ACC112 (cell line): ENCODE results near the gene LIPN.

Experiments used
- H2AFZ ChIP-seq: fragments of 200-600 bp; sonication (generic); one replicate; pipeline ENCODE4 v1.6.0; 2017; ENCODE audit warnings: antibody characterized with exemption, low read length; ENCODE audit not compliant: unreplicated experiment
- H3K27ac ChIP-seq: fragments of 200-600 bp; sonication (generic); 2 replicates; pipeline ENCODE4 v1.5.1; 2014; ENCODE audit warnings: low read depth, mild to moderate bottlenecking, antibody characterized with exemption, low read length, moderate library complexity
- H3K27me3 ChIP-seq: fragments of 200-600 bp; sonication (generic); 2 replicates; pipeline ENCODE4 v1.6.1; 2014; ENCODE audit warnings: mild to moderate bottlenecking, antibody characterized with exemption, low read length, moderate library complexity, mixed read lengths; ENCODE audit not compliant: insufficient read depth
- H3K36me3 ChIP-seq: fragments of 200-600 bp; sonication (generic); 2 replicates; pipeline ENCODE4 v1.6.1; 2016; ENCODE audit warnings: mild to moderate bottlenecking, antibody characterized with exemption, low read length, moderate library complexity, mixed read lengths; ENCODE audit not compliant: insufficient read depth
- H3K4me1 ChIP-seq: fragments of 200-600 bp; sonication (generic); one replicate; pipeline ENCODE4 v1.6.1; 2016; ENCODE audit warnings: low read length, mixed read lengths; ENCODE audit not compliant: insufficient read depth, unreplicated experiment, control insufficient read depth
- H3K4me3 ChIP-seq: fragments of 200-600 bp; sonication (generic); 2 replicates; pipeline ENCODE4 v1.5.1; 2014; ENCODE audit warnings: mild to moderate bottlenecking, low read depth, low read length
- H3K79me2 ChIP-seq: fragments of 200-600 bp; sonication (generic); one replicate; pipeline ENCODE4 v1.6.0; 2016; ENCODE audit warnings: low read length; ENCODE audit not compliant: control insufficient read depth, unreplicated experiment, insufficient read depth

LIPN gene

DNA sequence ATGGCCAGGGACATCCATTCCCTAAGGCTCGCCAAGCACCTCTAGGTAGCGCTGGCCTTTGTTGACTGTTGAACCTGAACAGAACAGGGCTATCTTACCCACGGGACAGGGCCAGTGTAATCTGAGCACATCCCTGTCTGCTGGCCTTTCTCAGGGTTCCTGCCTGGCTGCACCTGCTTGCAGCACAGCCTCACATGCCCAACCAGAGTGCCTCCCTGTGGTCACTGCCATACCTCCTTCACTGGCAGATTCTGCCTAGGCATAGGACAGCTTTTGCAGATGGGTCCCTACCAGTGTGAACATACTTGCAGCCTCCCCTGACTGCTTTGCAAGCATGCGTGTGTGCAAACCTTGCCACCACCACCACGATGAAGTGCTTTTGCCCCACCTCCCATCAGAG is 15.8 kb upstream of the LIPN start:
- Histone ChIP-seq H3K79me2 (no peaks in the 10 kb centered on the region), H2AFZ (no peak overlapping the region), H3K27me3 (no peaks in the 10 kb centered on the region; the same call in 1 of the 2 replicates), H3K36me3 (no peaks in the 10 kb centered on the region), H3K4me3 (no peak overlapping the region), H3K27ac (no peak overlapping the region), H3K4me1 (no peaks in the 10 kb centered on the region)

DNA sequence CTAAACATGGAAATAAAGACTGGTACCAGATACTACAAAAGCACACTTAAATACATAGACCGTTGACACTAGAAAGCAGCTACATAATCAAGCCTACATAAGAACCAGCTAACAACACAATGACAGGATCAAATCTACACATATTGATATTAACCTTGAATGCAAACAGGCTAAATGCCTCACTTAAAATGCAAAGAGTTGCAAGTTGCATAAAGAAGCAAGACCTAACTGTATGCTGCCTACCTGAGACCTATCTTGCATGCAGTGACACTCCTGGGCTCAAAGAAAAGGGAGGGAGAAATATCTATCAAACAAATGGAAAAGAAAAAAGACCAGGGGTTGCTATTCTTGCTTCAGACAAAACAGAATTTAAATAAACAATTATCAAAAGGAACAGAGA is 14.2 kb upstream of the LIPN start:
- Histone ChIP-seq H3K27me3 (no peaks in the 10 kb centered on the region; the same call in 1 of the 2 replicates), H3K27ac (no peak overlapping the region), H3K4me3 (no peak overlapping the region), H2AFZ (no peak overlapping the region), H3K36me3 (no peaks in the 10 kb centered on the region), H3K4me1 (no peaks in the 10 kb centered on the region), H3K79me2 (no peaks in the 10 kb centered on the region)

DNA sequence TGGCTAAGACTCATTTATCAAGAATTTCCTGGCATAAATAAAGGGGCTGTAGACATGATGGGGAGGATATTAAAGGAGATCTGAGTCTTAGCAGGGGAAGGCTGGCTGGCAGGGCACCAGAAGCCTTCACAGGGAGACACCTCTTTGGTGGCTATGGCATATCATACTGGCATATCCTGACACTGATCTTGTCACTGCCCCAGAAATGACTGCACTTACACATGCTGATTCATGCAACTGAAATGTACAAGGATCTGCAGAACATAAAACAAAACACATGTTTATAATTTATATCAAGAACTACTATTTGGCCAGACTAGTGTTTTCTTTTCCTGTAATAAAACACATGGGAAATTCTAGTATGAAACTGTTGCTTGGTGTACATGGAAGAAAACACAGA is 5.5 kb upstream of the LIPN start:
- Histone ChIP-seq H3K36me3 (no peaks in the 10 kb centered on the region), H3K4me1 (peaks cover 13% of the 10 kb centered on the region), H3K27ac (no peak overlapping the region; the same call in 1 of the 2 replicates), H3K4me3 (no peak overlapping the region), H2AFZ (no peak overlapping the region), H3K27me3 (no peaks in the 10 kb centered on the region), H3K79me2 (no peaks in the 10 kb centered on the region)

DNA sequence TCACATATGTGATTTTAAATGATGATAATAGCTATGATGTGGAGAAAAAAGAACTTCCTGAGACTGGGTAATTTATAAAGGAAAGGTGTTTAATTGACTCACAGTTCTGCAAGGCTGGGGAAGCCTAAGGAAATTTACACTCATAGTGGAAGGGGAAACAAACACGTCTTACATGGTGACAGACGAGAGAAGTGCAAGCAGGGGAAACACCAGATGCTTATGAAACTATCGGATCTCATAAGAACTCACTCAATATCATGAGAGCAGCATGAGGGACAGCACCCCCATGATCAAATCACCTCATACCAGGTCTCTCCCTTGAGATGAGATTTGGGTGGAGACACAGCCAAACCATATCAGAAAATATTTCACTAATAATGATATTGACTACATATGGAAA is 4.1 kb upstream of the LIPN start:
- no peak overlapping the region for H3K27ac ChIP-seq
- H2AFZ ChIP-seq: no peak overlapping the region
- no peaks in the 10 kb centered on the region for H3K27me3 ChIP-seq
- H3K4me1 ChIP-seq: peaks cover 13% of the 10 kb centered on the region
- no peak overlapping the region for H3K4me3 ChIP-seq
- H3K79me2 ChIP-seq: no peaks in the 10 kb centered on the region
- H3K36me3 ChIP-seq: no peaks in the 10 kb centered on the region

DNA sequence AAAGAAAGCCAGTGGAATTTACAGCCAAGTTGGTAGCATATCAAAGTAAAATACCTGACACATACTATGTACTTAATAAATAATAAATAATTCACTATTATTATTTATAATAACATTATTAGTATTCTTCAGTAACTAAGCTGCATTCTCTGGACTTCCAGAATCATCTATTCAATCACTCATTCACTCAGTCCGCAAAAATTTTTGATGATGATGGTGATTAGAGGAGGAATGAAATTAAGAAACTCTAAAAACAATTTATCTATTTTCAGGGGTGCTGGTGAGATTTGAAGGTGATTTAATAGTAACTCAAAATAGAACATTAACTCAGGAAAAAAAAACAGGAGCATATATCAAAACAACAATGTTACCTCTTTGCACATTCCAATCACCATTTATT is 3.2 kb upstream of the LIPN start:
- Histone ChIP-seq H3K36me3 (no peaks in the 10 kb centered on the region), H3K79me2 (no peaks in the 10 kb centered on the region), H3K27ac (no peak overlapping the region), H2AFZ (no peak overlapping the region), H3K4me1 (peaks cover 13% of the 10 kb centered on the region), H3K27me3 (no peaks in the 10 kb centered on the region), H3K4me3 (no peak overlapping the region)

DNA sequence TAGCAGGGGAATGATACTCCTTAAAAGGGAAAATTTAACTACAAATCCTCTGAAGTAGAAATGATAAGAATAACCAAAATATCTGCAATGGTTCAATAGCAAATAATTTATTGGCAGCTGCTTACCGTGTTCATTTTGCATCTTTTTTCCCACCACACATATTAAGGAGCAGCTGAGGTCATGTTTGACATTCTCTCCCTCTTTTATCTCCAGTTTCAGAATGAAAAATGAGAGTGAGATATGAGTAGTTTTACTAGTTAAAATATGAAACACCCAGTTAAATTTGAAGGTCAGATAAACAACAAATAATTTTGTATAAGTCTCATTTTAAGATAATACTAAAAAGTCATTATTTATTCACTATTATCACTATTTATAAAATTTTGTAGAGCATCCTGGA is 3.1 kb downstream of the LIPN start:
- Histone ChIP-seq H3K27ac (no peak overlapping the region), H3K27me3 (no peaks in the 10 kb centered on the region), H2AFZ (no peak overlapping the region), H3K4me3 (no peak overlapping the region), H3K36me3 (no peaks in the 10 kb centered on the region), H3K79me2 (no peaks in the 10 kb centered on the region), H3K4me1 (no peaks in the 10 kb centered on the region)

DNA sequence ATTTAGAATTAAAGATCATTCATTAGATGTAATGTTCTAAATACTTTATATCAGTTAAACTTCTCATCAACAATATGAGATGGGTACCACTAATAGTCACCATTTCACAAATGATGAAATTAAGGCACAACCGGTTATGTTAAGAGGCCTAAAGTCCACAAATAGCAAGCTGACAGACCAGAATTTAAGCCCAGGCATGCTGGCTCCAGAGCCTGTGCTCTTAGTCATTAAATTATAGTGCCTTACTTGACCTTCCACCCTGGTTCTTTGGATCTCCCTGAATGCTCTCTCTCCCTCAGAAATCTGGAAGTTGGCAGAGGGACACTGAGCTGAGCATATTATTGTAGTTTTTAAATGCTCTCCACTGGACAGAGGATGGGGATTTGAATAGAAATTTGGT is 3.6 kb downstream of the LIPN start:
- H3K27me3 ChIP-seq: no peaks in the 10 kb centered on the region
- H3K36me3 ChIP-seq: no peaks in the 10 kb centered on the region
- H3K4me1 ChIP-seq: no peaks in the 10 kb centered on the region
- H2AFZ ChIP-seq: peak overlapping the region; percentile 30
- no peak overlapping the region for H3K27ac ChIP-seq
- H3K4me3 ChIP-seq: no peak overlapping the region
- no peaks in the 10 kb centered on the region for H3K79me2 ChIP-seq

DNA sequence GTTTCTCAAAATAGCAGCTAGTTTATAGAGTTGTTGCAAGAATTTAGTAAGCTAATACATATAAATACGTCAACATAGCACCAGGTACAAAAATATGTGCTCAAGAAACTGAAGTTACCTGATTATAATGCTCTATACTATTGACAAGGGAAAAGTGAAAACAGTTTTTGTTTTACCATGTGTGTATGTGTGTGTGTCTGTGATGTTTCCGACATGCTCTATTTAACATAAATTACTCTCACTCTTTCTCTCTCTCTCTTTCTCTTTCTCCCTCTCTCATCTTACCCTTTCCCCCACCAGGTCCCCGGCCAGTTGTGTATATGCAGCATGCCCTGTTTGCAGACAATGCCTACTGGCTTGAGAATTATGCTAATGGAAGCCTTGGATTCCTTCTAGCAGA is 4.3 kb downstream of the LIPN start:
- H3K36me3 ChIP-seq: no peaks in the 10 kb centered on the region
- no peaks in the 10 kb centered on the region for H3K4me1 ChIP-seq
- H3K79me2 ChIP-seq: no peaks in the 10 kb centered on the region
- no peaks in the 10 kb centered on the region for H3K27me3 ChIP-seq
- no peak overlapping the region for H2AFZ ChIP-seq
- no peak overlapping the region for H3K27ac ChIP-seq
- no peak overlapping the region for H3K4me3 ChIP-seq

DNA sequence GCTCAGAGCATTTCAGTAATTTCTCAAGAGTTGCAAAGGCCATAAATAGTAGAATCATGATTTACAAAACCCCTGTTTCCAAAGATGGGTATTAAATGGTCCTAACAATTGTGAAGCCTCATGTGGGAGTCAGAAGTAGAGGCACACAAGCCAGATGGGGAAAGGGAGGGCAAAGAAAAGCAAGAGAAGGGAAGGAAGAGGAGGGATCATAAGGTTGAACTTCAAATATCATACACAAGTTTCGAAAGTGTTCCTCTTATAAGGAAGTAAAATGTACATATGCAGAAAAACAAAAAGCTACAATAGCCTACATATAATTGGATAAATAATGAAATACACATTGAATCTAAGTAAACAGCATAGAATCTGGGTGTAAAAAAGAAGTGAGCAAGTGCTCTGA is 6.0 kb downstream of the LIPN start:
- Histone ChIP-seq H3K27ac (no peak overlapping the region), H3K79me2 (no peaks in the 10 kb centered on the region), H2AFZ (no peak overlapping the region), H3K4me3 (no peak overlapping the region), H3K4me1 (no peaks in the 10 kb centered on the region), H3K36me3 (no peaks in the 10 kb centered on the region), H3K27me3 (no peaks in the 10 kb centered on the region)

DNA sequence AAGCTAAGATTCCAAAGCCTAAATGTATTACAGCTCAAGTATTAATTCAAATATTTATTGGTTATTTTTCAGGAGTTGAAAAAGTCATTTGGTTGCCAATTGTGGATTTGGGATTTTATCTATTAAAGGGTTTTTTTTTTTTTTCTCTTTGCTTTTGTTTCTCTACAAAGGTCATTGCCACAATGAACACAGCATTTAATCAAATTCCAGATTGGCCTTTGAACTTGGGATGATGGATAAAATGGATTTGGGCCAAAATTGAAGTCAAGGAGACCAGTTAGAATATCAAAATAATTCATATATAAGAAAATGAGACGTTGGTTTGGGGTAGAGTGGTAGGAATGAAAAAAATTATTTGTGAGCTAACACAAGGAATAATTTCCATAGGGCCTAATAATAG is 9.6 kb downstream of the LIPN start:
- Histone ChIP-seq H3K4me1 (no peaks in the 10 kb centered on the region), H3K4me3 (no peak overlapping the region), H3K27ac (no peak overlapping the region), H3K36me3 (no peaks in the 10 kb centered on the region), H3K27me3 (no peaks in the 10 kb centered on the region), H3K79me2 (no peaks in the 10 kb centered on the region), H2AFZ (no peak overlapping the region)

DNA sequence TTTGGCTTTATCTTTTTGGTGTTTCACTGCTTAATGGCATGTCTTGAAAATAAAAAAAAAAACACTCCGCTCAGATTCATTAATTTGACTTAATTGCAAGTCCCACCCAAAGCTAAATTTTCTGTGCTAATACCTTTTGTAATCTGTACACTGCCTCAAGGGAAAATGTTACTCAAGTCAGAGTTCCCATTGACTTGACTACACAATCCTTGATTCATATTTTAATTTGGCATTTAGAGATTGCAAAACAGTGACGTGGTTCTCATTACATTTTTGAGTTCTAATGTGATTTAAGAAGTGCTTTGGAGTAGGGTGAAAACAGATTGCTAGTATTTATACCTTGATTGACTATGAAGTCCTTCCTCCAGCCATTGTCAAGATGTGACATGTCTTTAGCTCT is 21.4 kb downstream of the LIPN start:
- H3K27ac ChIP-seq: no peak overlapping the region
- H3K4me3 ChIP-seq: no peak overlapping the region
- no peak overlapping the region for H2AFZ ChIP-seq
- no peaks in the 10 kb centered on the region for H3K27me3 ChIP-seq
- no peaks in the 10 kb centered on the region for H3K79me2 ChIP-seq
- H3K4me1 ChIP-seq: no peaks in the 10 kb centered on the region
- H3K36me3 ChIP-seq: no peaks in the 10 kb centered on the region

DNA sequence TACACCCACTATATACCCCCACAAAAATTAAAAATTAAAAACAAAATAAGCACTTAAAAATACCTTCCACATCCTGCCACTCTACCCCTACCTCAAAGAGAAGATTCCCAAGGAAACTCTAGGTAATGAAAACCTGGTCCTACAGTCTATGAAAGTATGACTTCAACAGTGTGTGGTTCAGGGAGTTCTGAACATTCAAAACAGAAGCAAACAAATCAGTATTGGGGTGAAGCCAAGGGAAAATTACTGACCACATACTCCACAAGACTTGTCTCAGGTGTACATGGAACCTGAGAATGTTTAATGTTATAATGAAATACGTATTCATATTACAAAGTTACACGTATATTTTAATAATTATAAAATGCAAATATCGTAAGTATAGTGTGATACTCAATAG is 22.4 kb downstream of the LIPN start:
- H3K79me2 ChIP-seq: no peaks in the 10 kb centered on the region
- no peak overlapping the region for H3K27ac ChIP-seq
- H3K27me3 ChIP-seq: no peaks in the 10 kb centered on the region
- no peaks in the 10 kb centered on the region for H3K36me3 ChIP-seq
- H3K4me3 ChIP-seq: no peak overlapping the region
- H2AFZ ChIP-seq: no peak overlapping the region
- no peaks in the 10 kb centered on the region for H3K4me1 ChIP-seq
